ENCODE results near the gene ZC3H7A. TPM values are rescaled to one million over a fixed set of nuclear protein-coding genes. Genes with fewer than 3 reads are reported as not detected.

ZC3H7A gene
- total RNA-seq, 5 donors from 2014 or later (not counting 1 experiment from before 2014, with no cell fraction given) = 57.6 to 115 (median 68.2) TPM

Other genes with a start within 250 kb of the ZC3H7A start
- gene LITAF, start 210.3 kb downstream of the ZC3H7A start, total RNA-seq = 100 to 1,000 TPM; 150 to 256 (median 161) TPM
- gene SNN, start 128.8 kb downstream of the ZC3H7A start, total RNA-seq = 10 to 100 TPM; 17.4 to 56.2 (median 22.7) TPM
- gene TXNDC11, start 54.4 kb downstream of the ZC3H7A start, total RNA-seq = 10 to 100 TPM; 44.0 to 76.3 (median 54.0) TPM
- 100 to 1,000 TPM; 165 to 205 (median 180) TPM for gene RSL1D1, start 54.3 kb upstream of the ZC3H7A start, total RNA-seq
- 100 to 1,000 TPM in 2 of 5 donors, 10 to 100 TPM in 3; 84.2 to 166 (median 92.5) TPM for gene GSPT1, start 118.7 kb upstream of the ZC3H7A start, total RNA-seq
- 10 to 100 TPM; 14.6 to 23.1 (median 19.5) TPM for gene NPIPB2, start 144.8 kb upstream of the ZC3H7A start, total RNA-seq
- 1 to 10 TPM in 2 of 5 donors, under 1 TPM in 3; 0.41 to 1.4 (median 0.82) TPM for gene TNFRSF17, start 168.0 kb upstream of the ZC3H7A start, total RNA-seq
- 10 to 100 TPM; 28.8 to 40.4 (median 36.2) TPM for gene SNX29, start 179.5 kb upstream of the ZC3H7A start, total RNA-seq

Measured in T-cell (primary cell).